NCI-H2171 (cell line): ENCODE measurements around the gene NOTO.
"Not testable (repeated sequence)": the region's sequence is repeated elsewhere in the genome, so short reads cannot be mapped to it uniquely, and the experiment has no call there.

ENCODE experiments used
- DNase-seq: peaks from one replicate; lab custom pipeline; 2025; lab: John Stamatoyannopoulos, UW

Gene NOTO, protein sequence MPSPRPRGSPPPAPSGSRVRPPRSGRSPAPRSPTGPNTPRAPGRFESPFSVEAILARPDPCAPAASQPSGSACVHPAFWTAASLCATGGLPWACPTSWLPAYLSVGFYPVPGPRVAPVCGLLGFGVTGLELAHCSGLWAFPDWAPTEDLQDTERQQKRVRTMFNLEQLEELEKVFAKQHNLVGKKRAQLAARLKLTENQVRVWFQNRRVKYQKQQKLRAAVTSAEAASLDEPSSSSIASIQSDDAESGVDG

GRCh38 chr2:73202156-73203054 lies at the start of gene NOTO:
NOTO (plus strand) TSS chr2:73202574; CDS start chr2:73202667, 93 bp downstream.
- no peak for DNase-seq

DNA sequence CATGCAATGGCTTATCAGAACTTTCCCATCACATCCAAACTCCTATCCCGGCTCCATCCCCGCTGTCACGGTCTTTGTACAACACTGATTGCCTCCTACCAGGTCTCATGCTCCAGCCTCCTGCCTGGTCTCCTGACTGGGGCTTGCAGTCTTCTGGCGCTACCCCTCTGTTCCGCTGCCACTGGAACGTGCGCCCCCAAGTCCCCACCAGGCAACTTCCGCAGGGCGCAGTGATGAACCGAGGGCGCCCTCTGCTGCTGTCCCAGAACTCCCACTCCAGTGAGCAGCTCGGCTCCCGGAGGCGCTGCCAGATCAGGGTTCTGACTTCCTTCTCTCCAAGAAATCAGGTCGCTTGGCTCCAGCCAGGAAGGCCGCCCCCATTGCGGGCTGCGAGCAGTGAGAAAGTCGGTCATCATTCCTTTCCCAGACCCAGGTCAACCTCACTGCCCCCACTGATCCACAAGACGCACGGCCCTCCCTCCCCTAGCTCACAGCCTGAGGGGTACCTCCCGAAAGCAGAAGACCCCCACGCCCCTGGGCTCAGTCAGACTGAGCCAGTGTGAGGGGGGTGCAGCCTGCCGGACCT lies 45.7 kb upstream of the NOTO start:
- DNase-seq = no peak

GRCh38 chr2:73162856-73163391 lies 39.5 kb upstream of the NOTO start:
- DNase-seq = no peak

- peak; percentile 44 for DNase-seq
Measured at GRCh38 chr2:73163483-73164367, 38.6 kb upstream of the NOTO start.

- not testable (repeated sequence) for DNase-seq
Measured at GRCh38 chr2:73165978-73166377, 36.4 kb upstream of the NOTO start.

GRCh38 chr2:73166813-73167212 lies 35.6 kb upstream of the NOTO start:
- not testable (repeated sequence) for DNase-seq

- not testable (repeated sequence) for DNase-seq
Measured at GRCh38 chr2:73168348-73168747, 34.0 kb upstream of the NOTO start.

DNA sequence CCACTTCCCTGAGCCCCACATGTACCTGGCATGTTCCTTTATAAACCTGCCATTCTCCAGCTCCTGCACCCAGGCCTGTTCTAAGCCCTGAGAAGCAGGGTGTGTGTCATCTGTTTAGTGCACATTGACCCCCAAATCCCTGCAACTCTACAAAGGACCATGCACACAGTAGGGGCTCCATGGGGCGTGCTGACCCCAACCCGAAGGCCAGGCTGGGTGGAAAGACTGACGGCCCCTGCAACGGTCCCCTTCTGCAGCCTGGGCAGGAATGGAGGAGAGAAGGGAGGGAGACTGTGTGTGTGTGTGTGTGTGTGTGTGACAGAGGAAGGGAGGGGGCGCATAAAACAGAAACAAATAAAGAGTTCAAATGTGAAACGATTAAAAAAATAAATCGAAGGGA lies 32.0 kb upstream of the NOTO start:
- not testable (repeated sequence) for DNase-seq

- no peak for DNase-seq
Measured at GRCh38 chr2:73172963-73173362, 29.4 kb upstream of the NOTO start.

DNA sequence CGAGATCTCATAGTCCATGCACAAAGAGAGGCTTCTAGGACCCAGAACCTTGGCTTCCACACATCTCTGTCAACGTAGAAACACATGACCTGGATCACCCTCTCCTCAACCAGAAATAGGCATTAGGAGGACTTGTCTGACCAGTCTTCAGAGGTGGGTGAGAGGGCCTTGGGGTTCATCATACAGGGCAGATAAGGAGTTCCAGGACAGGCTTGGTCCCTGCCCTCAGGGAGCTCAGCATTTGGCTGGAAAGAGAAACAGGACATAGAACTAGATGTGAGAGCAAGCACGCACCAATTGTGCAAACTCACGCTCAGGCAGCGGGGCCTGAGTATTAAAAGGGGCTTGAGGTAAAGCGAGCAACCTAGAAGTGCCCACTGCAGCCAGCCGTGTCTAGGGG lies 28.6 kb upstream of the NOTO start:
- DNase-seq = no peak

DNA sequence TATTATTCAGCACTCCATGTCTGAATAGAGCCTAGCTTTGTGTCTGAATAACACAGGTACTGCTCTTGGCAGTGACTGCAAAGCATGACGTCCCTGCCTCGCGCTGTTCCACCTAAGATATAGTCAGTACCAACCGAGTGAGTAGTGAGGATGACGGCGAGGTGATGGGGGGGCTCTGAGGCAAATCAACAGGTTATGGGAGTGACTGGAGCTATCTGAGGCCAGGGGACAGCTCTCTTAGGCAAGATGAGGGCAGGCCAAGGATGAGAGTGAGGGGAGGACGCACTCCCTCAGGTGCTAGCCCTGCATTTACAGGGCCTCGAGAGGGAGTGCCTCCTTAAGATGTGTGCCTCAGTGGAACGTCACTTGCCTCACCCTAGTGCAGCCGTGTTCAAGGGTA lies 28.1 kb upstream of the NOTO start:
- no peak for DNase-seq

DNA sequence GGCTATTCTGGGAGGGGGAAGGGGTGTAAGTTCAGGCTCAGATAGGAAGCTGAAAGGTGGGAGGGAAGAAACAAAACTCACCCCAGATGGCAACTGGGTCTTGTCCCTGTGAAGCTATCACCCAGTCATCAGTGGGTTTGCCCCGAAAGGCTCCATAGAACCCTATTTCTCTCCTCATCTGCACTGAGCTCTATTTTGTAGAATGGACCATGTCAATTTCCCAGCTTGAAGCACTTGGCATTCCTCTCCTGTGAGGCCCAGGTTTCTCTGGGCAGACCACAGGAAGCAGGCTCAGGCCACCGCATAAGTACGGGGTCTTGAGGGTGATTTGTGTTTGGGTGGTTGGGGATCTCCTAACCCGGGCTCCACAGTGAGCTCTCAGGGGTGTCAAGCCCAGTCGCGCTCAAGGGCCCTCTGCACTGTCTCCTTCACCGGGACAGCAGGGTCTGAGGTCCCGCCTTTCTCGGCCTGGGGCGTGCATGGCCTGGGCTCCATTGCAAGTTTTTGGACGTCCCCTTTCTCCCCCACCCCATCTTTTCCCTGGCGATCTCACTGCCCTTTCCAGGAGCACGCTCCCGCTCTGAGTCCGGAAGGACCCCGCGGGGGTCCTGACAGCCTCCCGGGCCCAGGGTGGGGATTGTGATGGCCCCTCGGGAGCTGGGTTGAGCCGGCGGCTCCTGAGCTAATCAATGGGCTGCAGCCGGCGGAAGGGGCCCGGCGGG lies 27.3 kb upstream of the NOTO start:
- DNase-seq = no peak

GRCh38 chr2:73175663-73176204 lies 26.6 kb upstream of the NOTO start:
- DNase-seq = peak; percentile 37

DNA sequence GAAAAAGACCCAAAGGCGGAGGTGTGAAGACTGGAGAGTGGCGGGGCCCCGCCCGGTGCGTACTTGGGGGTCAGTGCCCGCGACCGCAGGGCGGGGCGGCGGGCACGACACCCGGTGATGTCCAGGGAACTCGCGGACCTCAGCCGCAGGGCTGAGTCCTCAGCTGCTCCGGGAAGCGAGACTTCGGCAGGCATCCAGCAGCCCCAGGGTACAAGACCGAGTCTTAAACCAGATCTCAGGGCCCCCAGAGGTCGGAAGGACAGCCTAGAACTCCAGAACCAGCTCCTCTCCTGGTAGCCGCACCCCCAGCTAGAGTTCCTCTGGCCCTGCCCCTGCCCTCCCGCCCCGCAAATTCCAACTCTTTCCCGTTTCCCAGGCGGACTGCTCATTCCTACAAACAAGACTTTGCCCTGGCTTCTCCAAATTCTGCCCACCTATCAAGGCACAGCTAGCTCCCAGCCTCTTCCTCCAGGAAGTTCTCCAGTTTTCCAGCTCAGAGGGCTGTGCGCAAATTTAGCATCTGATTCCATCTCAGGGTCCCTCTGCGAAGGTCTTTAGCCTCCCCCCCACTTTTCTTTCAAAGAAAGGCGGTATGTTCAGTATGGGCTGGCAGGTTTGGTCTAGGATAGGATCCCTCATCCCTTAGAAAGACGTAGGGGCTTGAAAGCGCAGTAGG lies 26.0 kb upstream of the NOTO start:
- DNase-seq = peak; percentile 19

DNA sequence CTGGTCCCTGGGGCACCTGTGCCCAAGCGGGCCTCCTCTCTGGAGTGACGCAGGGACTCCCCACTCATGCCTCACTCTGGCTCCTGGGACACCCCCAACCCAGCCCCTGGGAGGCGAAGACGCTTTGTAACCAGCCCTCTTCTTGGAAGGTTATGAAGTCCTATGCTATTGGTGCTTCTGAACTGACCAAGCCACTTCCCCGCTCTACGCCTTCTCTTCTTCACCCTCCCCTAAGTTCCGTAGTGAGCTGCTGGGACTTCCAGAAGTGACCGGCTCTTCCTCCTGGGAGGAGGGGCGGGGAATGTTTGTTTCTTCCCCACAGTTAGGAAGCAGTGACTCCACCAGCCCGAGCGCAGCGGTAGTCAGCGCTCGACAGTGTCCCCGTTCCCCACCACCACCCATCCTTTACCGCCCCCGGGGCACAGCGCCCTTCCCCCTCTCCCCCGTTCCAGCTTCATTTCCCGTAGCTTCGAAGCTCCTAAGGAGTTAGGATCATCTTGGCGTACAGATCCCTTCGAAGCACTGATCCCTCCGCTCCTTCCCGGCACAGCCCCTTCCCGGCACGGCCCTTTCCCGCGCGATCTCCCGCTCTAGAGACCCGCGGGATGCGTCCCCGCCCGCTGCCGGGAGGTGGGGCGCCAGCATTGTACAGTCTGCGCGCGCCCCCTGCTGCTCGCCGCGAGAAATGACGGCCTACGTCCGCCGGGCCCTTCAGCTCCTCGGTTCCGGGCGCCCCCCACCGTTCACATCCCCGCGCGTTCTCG lies 25.3 kb upstream of the NOTO start:
- DNase-seq = peak; percentile 85

DNA sequence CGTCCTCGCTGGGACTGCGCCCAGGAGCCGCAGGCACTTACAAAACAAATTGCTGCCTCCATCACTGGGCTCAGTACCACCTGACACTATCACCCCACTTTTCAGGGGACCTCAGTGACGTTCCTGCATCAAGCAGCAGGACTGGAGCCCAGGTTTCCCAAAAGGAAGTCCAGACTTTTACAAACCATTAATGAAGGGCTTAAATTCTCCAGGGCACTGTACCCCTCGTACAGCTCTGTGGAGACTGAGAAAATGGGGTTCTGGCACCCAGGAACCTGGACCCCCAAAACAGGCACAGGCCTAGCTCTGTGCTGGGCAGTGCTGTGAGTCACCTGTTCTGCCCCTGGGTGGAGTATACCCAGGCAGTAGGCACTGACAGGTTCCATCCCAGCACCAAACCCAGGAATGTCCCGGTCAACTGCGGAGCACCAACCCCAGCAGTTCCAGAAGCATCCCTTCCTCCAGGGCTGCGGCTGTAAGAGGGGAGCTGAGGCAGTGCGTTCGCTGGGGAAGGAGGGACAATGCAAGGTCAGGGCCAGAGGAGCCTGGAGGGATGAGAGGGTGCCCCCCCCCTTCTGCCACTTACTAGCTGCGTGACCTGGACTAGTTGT lies 24.6 kb upstream of the NOTO start:
- no peak for DNase-seq

DNA sequence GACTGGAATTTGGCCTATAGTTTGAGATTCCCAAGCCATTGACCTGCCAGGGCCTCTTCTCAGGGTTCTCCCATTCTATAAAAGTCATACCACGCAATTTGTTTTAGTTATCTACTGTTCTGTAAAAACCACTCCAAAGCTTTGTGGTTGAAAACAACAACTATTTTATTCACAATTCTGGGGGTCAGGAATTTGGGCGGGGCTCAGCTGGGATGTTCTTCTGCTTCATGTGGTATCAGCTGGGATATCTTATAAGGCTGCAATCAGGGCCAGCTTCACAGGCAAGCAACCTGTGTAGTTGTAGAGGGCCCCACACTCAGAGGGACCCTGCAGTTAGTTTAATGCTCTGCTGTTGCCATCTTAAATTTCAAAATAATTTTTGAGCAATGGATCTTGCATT lies 16.4 kb upstream of the NOTO start:
- DNase-seq = no peak

DNA sequence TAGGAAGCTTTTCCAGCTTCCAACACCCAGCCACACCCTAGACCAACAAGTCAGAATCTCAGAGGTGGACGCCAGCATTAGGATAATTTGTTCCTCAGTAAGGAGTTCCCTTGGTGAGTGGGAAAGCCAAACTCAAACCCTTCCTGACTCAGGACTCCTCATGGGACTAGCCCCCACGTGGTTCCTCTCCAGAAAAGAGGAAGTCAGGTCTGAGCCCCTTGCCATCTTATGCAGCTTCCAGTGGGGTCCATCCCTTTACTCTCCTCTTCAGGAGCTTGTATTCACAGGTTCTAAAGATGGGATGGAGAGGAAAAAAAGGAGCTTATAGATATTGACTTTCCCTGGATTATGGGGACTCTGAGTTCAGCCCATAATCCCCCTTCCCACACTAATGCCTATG lies 14.8 kb upstream of the NOTO start:
- DNase-seq = no peak

- no peak for DNase-seq
Measured at GRCh38 chr2:73197579-73197978, 4.8 kb upstream of the NOTO start.
